Esophagus mucosa (tissue), 1 donor: ENCODE results near the gene COPA. TPM values are rescaled to one million over a fixed set of nuclear protein-coding genes. Genes with fewer than 3 reads are reported as not detected.

Source experiments
- ATAC-seq: fragments of 200-7000 bp; cut with Tn5 transposase; one replicate; pipeline ENCODE4 v1.9.1; 2020
- total RNA-seq: library from RNA; stranded (reverse); gene quantifications from one replicate; pipeline ENCODE4 v1.2.4, GENCODE V29; 2023
- donor health status: DM: yes; HTN: yes; CAD: no.

COPA gene
- total RNA-seq, 1 donor from 2014 or later = 93.9 TPM

GRCh38 chr1:160362168-160362957, 19.3 kb upstream of the COPA start:
- no peak for ATAC-seq

- ATAC-seq = no peak
These were observed 18.7 kb upstream of the COPA start for GRCh38 chr1:160361814-160362167.

DNA sequence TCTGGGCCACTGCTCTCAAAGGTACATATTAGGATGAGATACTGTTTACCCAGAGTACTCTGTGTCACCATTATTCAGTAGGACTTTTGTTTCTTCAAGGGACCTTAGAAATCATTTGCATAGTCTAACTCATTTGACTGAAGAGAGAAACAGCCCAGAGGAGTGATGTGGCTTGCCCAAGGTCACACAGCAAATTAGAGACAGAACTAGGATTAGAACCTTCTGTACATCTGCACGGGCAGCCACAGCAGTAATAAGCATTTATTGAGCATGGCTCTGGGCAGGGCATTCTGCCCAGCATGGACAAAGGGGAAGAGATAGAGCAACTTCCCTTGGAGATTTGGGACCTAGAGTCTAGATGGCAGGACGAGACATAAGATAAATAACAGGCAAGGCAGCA, 18.1 kb upstream of the COPA start:
- no peak for ATAC-seq

DNA sequence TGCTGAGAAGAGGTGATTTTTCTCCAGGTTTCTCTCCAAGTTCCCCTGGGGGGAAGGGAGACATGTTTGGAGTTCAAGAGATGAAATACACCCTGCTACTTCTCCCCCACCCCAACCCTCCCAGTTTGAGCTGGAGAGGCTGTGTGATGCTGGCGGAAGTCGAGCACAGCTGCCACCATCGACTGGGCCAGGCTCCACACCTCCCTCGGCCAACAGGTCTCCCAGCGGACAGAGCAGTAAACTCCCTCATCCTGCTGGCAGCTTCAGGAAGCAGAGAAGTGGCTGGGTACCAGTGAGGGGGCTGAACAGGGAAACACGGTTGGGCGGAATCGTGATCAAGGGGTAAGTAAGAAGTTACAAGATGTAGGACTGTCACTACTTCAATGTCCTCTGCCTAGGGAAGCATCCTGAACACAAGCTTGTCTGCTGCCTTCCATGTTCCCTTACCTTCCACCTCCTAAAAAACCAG, 17.2 kb upstream of the COPA start:
- no peak for ATAC-seq

DNA sequence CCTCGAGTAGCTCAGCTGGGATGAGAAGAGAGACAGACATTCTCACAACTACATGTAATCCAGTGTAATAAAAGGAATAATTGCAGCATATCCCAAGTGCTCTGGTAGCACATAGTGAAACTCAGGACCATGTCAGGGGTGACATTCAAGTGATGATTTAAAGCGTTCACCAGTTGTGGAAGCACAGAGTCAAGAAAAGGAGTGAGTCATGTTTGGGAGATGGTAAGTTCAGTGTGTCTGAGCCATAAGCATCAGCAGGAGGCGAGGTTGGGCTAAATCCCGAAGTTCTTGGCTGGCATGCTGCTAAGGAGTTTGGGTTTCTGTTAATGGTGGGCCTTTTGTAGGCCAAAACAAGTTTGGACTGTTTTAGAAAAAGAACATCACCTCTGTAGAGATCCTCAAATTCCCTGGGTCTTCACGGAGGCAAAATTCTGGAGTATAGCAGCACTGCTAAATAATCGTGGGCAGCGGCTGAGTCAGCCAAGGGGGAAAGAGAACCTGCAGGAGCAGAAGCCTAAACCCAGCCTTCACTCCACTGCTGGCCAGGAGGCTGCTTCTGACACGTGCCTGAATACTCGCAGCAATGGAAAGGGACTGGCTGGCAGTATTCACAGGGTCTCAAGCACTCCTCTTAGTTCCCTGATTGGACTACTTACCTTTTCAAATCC, 16.6 kb upstream of the COPA start:
- ATAC-seq = no peak

DNA sequence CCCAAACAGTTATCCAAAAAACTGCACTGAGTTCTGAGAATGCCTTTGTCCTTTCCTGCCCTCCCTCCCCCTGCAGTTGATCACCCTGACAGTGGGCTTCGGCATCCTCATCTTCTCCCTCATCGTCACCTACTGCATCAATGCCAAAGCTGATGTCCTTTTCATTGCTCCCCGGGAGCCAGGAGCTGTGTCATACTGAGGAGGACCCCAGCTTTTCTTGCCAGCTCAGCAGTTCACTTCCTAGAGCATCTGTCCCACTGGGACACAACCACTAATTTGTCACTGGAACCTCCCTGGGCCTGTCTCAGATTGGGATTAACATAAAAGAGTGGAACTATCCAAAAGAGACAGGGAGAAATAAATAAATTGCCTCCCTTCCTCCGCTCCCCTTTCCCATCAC, 15.0 kb upstream of the COPA start:
- no peak for ATAC-seq

GRCh38 chr1:160357286-160358002, 14.4 kb upstream of the COPA start:
- no peak for ATAC-seq

DNA sequence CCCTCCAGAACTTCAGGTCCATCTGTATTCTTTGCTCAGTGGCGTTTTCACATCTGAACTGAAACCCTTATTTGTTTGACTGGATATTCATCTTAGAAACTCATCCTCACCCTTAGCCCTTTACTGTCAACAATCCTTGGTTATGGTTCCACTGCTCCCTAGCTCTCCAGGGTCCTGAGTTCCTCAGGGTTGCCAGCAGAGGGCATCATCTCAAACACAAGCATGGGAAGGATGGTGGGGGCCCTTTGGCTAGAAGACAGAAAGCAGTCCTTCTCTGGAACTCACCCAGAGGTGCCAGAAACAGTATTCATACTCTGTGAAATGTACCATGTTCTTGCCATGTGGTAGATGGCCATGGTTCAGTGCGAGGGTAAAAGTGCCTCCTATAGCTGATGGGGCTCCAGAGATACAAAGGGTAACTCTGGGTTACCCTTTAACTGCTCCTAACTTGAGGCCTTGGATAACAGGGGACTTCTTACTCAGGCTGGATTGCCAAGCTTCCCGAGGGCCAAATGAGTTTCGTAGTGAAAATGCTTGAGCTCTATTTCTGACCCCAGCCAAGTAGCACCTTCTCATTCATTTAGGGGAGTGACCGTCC, 11.4 kb upstream of the COPA start:
- ATAC-seq = peak; percentile 21

DNA sequence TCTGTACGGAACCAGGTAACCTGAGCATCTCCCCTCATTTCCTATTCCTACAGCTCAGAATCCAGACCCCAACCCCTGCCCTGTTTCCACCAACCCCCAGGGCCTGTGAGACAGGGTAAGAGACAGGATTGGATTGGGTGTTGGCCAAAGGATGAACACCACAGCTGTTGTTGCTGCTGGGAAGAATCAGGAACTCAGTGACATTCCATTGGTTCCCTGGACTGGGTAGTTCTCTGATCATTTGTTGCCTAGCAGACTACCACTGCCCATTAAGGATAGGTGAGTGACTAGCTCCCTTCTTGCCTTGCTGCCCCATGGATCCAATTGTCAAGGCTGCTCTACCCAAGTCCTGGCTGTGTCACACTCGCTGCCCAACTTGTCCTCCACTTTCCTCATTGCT, 10.2 kb upstream of the COPA start:
- no peak for ATAC-seq

GRCh38 chr1:160352555-160352954, 9.5 kb upstream of the COPA start:
- ATAC-seq = no peak

DNA sequence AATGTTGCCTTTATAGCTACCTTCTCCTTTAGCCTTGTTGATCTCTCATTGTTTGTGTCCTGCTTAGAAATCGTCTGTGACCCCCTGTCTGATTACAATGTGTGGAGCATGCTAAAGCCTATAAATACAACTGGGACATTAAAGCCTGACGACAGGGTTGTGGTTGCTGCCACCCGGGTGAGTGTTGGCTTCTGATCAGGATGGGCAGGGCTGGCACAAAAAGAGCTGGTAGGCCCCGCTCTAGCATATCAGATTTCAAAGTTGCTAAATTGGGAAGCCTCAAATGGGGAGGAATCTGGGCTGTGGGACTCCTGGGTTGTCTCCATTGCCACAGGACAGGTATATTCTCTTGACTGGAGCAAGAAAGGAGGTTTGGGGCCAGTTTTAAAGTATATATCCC, 8.6 kb upstream of the COPA start:
- no peak for ATAC-seq

DNA sequence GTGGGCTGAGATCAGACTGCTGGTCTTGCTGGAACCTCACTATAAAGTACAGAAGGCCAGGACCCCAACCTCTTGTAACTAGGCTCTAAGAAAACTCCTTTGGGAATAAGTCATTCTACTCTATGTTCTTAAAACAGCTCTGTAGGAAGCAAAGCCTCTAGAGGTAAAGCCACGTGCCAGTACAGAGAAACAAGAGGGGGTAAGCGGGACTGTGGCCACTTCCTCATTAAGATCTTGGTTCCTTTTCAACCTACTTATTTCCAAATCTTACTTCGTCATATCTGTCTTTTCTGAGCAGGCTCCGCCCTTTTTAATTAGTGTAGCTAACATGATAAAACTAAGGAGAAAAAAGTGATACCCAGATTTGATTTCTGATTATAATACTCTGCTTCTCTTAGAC, 3.9 kb upstream of the COPA start:
- ATAC-seq = no peak

DNA sequence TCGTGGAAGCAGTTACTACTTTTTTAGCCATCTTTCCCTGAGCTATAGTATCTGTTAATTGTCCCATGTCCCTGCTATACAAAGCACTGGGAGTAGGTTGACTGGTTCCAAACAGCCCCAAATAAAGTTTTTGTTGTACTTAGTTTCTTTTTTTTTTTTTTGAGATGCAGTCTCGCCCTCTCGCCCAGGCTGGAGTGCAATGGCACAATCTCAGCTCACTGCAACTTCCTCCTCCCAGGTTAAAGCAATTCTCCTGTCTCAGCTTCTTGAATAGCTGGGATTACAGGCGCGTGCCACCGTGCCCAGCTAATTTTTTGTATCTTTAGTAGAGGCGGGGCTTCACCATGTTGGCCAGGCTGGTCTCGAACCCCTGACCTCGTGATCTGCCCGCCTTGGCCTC, 3.4 kb upstream of the COPA start:
- no peak for ATAC-seq

DNA sequence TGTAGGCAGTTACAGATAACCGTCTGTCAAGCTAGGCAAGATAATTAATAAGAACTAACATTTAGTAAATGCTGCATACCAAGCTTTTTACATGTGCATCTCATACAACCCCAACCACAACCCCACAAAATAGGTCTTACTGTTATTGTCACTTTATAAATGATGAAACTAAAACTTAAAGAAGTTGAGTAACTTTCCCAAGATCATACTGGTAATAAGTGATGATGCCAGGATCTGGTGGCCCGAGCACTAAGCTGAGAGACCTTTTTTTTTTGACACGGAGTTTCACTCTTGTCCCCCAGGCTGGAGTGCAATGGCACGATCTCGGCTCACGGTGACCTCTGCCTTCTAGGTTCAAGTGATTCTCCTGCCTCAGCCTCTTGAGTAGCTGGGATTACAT, 1.9 kb upstream of the COPA start:
- ATAC-seq = no peak

- ATAC-seq = no peak
These were observed 1.2 kb upstream of the COPA start for GRCh38 chr1:160344241-160344640.

DNA sequence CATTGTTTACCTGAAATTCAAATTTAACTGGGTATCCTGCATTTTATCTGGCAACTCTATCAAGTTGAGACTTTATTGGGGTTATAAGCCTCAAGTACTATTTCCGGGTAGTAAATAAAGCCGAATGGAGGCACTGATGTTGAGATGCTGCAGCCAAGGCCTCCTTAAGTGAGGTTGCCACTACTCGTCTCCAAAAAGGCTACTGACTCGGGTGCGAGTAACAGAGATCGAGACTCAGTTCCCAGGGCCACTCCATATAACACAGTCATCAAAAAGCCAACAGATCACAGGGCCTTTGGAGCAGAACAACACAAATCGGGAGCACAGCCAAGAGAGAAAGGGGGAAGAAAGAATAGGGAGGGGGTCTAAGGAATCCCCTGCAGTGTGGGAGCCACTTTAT, 524 bp downstream of the COPA start:
- ATAC-seq = peak; percentile 23

- no peak for ATAC-seq
These were observed 2.2 kb downstream of the COPA start for GRCh38 chr1:160340866-160341265.

DNA sequence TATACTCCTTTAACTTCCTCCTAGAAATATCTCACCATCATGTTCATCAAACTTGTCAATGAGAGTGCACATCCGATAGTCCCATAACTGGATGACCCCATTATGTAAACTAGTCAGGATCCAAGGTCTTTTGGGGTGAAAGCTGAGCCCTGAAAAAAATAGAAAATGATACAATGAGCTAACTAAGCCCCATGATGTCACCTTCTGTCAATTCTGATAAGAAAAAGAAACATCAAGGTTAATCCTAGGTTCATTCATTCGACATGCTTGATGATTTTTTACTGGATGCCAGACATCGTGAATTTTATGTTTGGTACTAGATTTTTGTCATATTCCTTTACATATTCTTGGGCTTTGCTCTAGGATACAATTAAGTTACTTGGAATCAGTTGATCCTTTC, 2.9 kb downstream of the COPA start:
- ATAC-seq = no peak

- ATAC-seq = no peak
These were observed 4.5 kb downstream of the COPA start for GRCh38 chr1:160338580-160338979.

DNA sequence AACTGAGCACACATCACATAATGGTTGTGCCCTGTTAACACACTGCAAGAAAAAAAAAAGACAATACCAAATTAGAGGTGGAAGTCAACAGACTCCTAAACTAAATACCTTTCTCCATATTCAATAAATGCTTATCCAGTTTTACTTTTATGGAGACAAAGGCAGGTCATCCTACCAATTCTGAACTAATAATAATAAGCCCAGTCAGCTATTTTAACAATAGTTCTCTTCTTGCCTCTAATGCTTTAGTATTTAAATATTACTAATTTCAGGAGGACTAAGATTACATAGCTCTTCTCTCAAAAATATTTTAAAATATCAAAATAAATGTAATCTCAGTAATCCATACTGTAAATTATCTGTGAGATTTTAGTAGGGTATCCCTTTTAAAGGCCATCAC, 10.5 kb downstream of the COPA start:
- no peak for ATAC-seq

- no peak for ATAC-seq
These were observed 12.9 kb downstream of the COPA start for GRCh38 chr1:160330119-160330518.

DNA sequence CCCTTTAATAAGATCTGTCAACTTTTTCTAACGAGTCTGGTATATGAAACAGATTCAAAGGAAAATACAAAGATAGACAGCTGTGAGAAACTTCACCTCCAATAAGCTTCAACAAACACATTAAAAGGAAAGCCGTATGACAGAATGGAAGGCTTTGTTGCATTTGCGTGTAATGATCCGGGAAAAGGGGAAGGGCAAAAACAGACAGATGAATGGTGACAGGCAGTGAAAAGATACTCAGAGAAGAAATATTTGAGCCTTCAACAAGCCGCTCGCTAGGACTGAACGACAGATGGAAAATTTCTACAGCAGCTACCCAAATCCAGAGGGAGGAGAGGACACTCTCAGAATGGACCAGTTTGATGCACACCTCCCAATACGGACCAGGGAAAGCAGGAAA, 14.9 kb downstream of the COPA start:
- no peak for ATAC-seq

GRCh38 chr1:160326418-160326817, 16.6 kb downstream of the COPA start:
- no peak for ATAC-seq
